GM12892 (cell line): ENCODE data around the gene C2CD3.
"Not testable (repeated sequence)": the region's sequence is repeated elsewhere in the genome, so short reads cannot be mapped to it uniquely, and the experiment has no call there.

Experiments used
- DNase-seq: peaks from one replicate; pipeline ENCODE4 v3.0.0; 2011; ENCODE audit not compliant: insufficient read length
- FAIRE-seq: peaks from 2 replicates; lab custom pipeline; 2011; peaks lifted over from hg19 to GRCh38; lab: Jason Lieb, UNC
- POLR2A ChIP-seq: IDR thresholded peaks from 2 replicates; pipeline ENCODE4 v1.6.1; 2011; ENCODE audit warnings: low read depth, low read length, control low read depth
- POLR2AphosphoS5 ChIP-seq: IDR thresholded peaks from 2 replicates; pipeline ENCODE4 v1.6.1; 2011; ENCODE audit warnings: low read depth, low read length, control low read depth
- TAF1 ChIP-seq: IDR thresholded peaks from 2 replicates; pipeline ENCODE4 v1.6.1; 2011; ENCODE audit warnings: low read depth, mild to moderate bottlenecking, control low read depth, low read length, borderline replicate concordance

The C2CD3 gene

DNA sequence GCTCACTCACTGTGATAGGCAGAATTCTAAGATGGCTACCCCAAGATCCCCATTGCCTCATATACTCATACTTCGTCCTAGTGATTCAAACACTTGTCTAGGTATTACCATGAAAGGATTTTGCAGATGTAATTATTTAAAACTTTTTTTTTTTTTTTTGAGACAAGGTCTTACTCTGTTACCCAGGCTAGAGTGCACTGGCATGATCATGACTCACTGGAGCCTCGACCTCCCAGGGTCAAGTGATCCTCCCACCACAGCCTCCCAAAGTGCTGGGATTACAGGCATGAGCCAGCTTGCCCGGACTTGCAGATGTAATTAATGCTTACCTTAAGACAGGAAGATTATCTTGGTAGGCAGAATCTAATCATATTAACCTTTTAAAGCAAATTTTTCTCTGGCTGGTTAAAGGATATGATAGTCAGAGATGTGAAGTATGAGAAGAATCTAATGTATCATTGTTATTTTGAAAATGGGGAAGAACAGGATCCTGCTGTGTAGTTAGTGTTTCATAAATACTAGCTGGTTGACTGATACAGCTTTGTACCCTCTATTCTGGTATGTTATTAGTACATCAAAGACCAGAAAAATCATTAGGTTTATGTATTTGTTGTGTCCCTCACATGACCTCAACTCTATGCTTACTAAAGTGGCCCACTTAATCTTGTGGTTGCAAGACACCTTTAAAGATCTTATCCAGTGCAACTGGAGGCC is 35.5 kb downstream of the C2CD3 start:
- FAIRE-seq, result no peak
- no peak for DNase-seq
- TF ChIP-seq POLR2A, result no peak
- no peak for TF ChIP-seq TAF1
- TF ChIP-seq POLR2AphosphoS5, result no peak

- no peak for TF ChIP-seq POLR2AphosphoS5
- TF ChIP-seq TAF1, result no peak
- TF ChIP-seq POLR2A, result no peak
- FAIRE-seq (peak; percentile 24), DNase-seq (no peak)
Measured at GRCh38 chr11:74134661-74135060, 36.1 kb downstream of the C2CD3 start.

DNA sequence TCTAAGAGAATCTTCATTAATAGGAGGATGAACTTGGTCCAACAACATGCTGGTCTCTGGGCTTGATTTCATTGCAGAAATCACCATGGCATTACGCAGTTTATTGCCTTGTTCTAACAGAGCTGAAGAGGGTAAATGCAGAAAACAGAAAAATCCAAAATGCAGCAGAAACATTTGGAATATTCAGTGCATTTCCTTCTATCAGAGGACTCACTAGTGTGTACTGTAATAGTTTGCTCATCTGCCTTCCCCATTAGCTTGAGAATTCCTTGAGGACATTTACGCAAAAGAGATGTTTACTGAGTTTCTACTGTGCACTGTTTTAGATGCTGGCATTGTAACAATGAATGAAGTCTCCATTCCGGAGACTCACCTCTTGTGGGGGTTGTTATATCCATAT is 37.4 kb downstream of the C2CD3 start:
- FAIRE-seq, result no peak
- no peak for DNase-seq
- TF ChIP-seq POLR2A, result no peak
- TF ChIP-seq POLR2AphosphoS5, result no peak
- no peak for TF ChIP-seq TAF1

DNA sequence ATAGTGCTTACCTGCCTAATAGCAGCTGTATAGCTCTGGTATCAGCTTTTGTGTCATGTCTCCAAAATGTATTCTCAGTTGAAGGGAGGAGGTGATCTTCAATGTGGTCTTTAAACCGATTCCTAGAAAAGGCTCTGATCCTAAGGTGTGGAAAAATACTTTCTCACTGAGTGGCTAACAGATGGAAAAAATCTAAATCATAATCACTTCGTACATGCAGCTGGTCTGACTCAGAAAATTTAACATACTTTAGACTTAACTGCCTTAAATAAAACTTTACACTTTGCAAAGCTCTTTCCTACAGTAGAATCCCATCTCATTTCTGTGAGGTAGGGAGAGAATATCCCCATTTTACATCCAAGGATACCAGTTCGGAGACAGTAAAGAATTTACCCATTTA is 38.0 kb downstream of the C2CD3 start:
- DNase-seq (no peak), FAIRE-seq (no peak)

DNA sequence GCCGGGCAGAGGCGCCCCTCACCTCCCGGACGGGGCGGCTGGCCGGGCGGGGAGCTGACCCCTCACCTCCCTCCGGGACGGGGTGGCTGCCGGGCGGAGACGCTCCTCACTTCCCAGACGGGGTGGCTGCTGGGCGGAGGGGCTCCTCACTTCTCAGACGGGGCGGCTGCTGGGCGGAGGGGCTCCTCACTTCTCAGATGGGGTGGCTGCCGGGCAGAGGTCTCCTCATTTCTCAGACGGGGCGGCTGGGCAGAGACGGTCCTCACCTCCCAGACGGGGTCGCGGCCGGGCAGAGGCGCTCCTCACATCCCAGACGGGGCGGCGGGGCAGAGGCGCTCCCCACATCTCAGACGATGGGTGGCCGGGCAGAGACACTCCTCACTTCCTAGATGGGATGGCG is 41.7 kb downstream of the C2CD3 start:
- not testable (repeated sequence) for FAIRE-seq, DNase-seq

More for the DNA sequence above, 38.0 kb downstream of the C2CD3 start:
- TF ChIP-seq TAF1 (no peak), POLR2AphosphoS5 (no peak), POLR2A (no peak)

DNA sequence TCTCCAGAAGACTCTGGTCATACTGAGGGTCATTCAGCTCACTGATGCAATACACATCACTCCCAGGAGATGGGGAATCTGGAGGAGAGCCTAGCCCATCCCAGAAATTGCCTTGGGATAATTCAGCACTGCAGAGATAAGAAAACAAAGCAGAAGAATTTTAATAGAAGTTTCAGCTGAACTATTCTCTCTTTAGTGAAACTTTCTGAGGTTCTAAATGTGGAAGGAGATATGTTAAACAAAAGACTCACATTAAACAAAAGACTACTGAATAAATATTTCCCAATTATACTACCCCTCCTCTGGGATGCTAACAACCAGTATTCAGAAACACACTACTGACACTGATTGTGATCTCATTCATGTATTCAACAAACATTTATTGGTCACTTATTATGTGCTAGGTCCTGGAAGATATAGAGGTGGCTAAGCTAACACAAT is 47.8 kb downstream of the C2CD3 start:
- TF ChIP-seq TAF1 (no peak), POLR2A (no peak), POLR2AphosphoS5 (no peak)
- no peak for FAIRE-seq

GRCh38 chr11:74121804-74122203 is 49.0 kb downstream of the C2CD3 start:
- DNase-seq (no peak), FAIRE-seq (no peak)
- TF ChIP-seq POLR2AphosphoS5 (no peak), POLR2A (no peak), TAF1 (no peak)

More for the DNA sequence above, 47.8 kb downstream of the C2CD3 start:
- DNase-seq, result no peak

GRCh38 chr11:74120260-74121035 is 50.4 kb downstream of the C2CD3 start:
- FAIRE-seq, DNase-seq: not testable (repeated sequence)

- no peak for TF ChIP-seq POLR2AphosphoS5
- TF ChIP-seq TAF1, result no peak
- TF ChIP-seq POLR2A, result no peak
- FAIRE-seq, result no peak
- DNase-seq, result no peak
Measured at GRCh38 chr11:74116719-74117118, 54.1 kb downstream of the C2CD3 start.

- TF ChIP-seq TAF1 (no peak), POLR2AphosphoS5 (no peak), POLR2A (no peak)
Measured at GRCh38 chr11:74112877-74113276, 57.9 kb downstream of the C2CD3 start.

DNA sequence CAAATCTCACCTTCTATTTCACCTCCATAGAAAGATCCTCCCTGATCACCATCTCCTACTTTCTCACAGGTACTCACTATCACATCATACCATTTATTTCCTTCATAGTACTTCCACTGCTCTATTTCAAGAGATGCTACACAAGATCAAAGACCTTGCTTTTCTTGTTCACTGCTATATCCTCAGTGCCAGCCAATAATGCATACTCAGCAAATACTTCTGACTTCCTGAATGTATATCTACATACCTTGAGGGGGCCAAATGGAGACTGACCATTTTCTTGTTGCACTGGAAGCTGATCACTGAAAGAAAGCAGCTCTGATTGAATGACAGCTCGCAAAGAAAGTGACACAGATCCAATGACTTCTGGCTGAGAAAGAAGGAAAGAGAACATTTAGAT is 64.7 kb downstream of the C2CD3 start:
- DNase-seq (no peak), FAIRE-seq (no peak)
- TF ChIP-seq TAF1 (no peak), POLR2A (no peak), POLR2AphosphoS5 (no peak)

More at GRCh38 chr11:74112877-74113276, 57.9 kb downstream of the C2CD3 start:
- FAIRE-seq, result peak; percentile 36
- DNase-seq, result no peak

GRCh38 chr11:74102321-74102720 is 68.5 kb downstream of the C2CD3 start:
- DNase-seq, result no peak
- no peak for FAIRE-seq
- TF ChIP-seq POLR2A (no peak), POLR2AphosphoS5 (no peak), TAF1 (no peak)
